ENCODE data around the gene ATP8B2. TPM values are rescaled to one million over a fixed set of nuclear protein-coding genes. Genes with fewer than 3 reads are reported as not detected.

Gene ATP8B2
- polyA plus RNA-seq, 10 donors = 20.8 to 30.5 (median 24.8) TPM

- DNase-seq = no peak
These were observed 72.8 kb downstream of the ATP8B2 start for GRCh38 chr1:154398141-154398540.

GRCh38 chr1:154398678-154399077 lies 73.4 kb downstream of the ATP8B2 start:
- no peak for DNase-seq

- DNase-seq = no peak
These were observed 75.1 kb downstream of the ATP8B2 start for GRCh38 chr1:154400381-154400801.

Other genes with a start within 250 kb of the ATP8B2 start
- under 1 TPM in 6 of 10 donors, not detected in 4; 0.07 to 0.18 (median 0.09) TPM for gene NUP210L, start 170.5 kb upstream of the ATP8B2 start, polyA plus RNA-seq (ENCODE audit: insufficient read length in 10 of 10)
- gene TPM3, start 133.4 kb upstream of the ATP8B2 start, polyA plus RNA-seq (ENCODE audit: insufficient read length in 10 of 10) = 100 to 1,000 TPM; 271 to 851 (median 615) TPM
- gene CFAP141, start 119.2 kb upstream of the ATP8B2 start, polyA plus RNA-seq (ENCODE audit: insufficient read length in 10 of 10) = not detected
- gene UBAP2L, start 104.6 kb upstream of the ATP8B2 start, polyA plus RNA-seq (ENCODE audit: insufficient read length in 10 of 10) = 100 to 1,000 TPM in 8 of 10 donors, 10 to 100 TPM in 2; 94.8 to 131 (median 111) TPM
- gene HAX1, start 52.9 kb upstream of the ATP8B2 start, polyA plus RNA-seq (ENCODE audit: insufficient read length in 10 of 10) = 10 to 100 TPM; 61.4 to 78.2 (median 69.1) TPM
- gene AQP10, start 4.4 kb upstream of the ATP8B2 start, polyA plus RNA-seq (ENCODE audit: insufficient read length in 10 of 10) = under 1 TPM in 3 of 10 donors, not detected in 7; 0.07 to 0.26 (median 0.16) TPM
- gene IL6R, start 79.8 kb downstream of the ATP8B2 start, polyA plus RNA-seq (ENCODE audit: insufficient read length in 10 of 10) = 1 to 10 TPM; 3.1 to 7.6 (median 4.2) TPM
- 1 to 10 TPM; 1.1 to 4.2 (median 1.9) TPM for gene TDRD10, start 176.7 kb downstream of the ATP8B2 start, polyA plus RNA-seq (ENCODE audit: insufficient read length in 10 of 10)
- gene SHE, start 176.9 kb downstream of the ATP8B2 start, polyA plus RNA-seq (ENCODE audit: insufficient read length in 10 of 10) = 10 to 100 TPM in 4 of 10 donors, 1 to 10 TPM in 6; 6.3 to 13.3 (median 9.1) TPM
- gene UBE2Q1, start 233.1 kb downstream of the ATP8B2 start, polyA plus RNA-seq (ENCODE audit: insufficient read length in 10 of 10) = 10 to 100 TPM; 42.9 to 79.8 (median 62.1) TPM
- gene CHRNB2, start 242.3 kb downstream of the ATP8B2 start, polyA plus RNA-seq (ENCODE audit: insufficient read length in 10 of 10) = 1 to 10 TPM in 1 of 10 donors, under 1 TPM in 9; 0.07 to 1.4 (median 0.23) TPM

Data from muscle of back (tissue), 11 donors.